LNCAP (cell line): ENCODE data around the gene ROBO1.

Experiments used
- TF ChIP-seq, protein P1 (sequence below): fragments of 450-650 bp; IDR thresholded peaks from 2 replicates; pipeline ENCODE4 v1.5.1; 2017; ENCODE audit warnings: mild to moderate bottlenecking

The ROBO1 gene

DNA sequence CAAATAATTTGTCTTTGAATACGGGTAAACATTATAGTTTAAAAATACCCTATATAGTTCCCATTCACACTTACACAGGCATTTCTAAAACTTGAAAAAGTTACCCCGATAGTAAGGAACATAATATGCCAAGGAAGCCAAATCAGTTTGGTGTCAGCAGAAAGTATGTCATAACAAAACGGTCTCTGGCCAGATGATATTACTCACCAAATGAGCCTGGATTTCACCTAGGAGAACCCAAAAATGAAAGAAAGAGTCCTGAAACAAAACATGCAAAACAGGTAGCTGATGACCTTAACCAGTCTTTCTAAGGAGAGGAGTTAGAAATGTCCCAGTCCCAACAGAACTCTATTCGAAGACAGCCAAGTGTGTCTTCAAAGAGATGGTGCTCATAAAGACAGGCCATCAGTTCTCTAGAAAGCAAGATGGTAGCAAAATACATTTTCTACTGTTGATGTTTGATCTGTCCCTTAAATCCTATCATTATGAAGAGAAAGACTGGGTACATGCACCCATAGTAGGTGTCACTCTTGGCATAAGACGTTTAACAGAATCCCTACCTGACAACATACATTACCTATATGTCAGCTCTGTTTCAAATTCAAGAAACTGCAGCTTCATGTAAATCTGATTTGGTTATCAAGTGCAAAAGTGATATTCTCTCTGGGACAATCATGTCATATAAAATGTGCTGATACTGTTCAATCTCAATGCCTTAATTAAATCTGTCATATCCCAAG is 942.5 kb downstream of the ROBO1 start:
- TF ChIP-seq, protein P1, sequence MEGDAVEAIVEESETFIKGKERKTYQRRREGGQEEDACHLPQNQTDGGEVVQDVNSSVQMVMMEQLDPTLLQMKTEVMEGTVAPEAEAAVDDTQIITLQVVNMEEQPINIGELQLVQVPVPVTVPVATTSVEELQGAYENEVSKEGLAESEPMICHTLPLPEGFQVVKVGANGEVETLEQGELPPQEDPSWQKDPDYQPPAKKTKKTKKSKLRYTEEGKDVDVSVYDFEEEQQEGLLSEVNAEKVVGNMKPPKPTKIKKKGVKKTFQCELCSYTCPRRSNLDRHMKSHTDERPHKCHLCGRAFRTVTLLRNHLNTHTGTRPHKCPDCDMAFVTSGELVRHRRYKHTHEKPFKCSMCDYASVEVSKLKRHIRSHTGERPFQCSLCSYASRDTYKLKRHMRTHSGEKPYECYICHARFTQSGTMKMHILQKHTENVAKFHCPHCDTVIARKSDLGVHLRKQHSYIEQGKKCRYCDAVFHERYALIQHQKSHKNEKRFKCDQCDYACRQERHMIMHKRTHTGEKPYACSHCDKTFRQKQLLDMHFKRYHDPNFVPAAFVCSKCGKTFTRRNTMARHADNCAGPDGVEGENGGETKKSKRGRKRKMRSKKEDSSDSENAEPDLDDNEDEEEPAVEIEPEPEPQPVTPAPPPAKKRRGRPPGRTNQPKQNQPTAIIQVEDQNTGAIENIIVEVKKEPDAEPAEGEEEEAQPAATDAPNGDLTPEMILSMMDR, result no peak

DNA sequence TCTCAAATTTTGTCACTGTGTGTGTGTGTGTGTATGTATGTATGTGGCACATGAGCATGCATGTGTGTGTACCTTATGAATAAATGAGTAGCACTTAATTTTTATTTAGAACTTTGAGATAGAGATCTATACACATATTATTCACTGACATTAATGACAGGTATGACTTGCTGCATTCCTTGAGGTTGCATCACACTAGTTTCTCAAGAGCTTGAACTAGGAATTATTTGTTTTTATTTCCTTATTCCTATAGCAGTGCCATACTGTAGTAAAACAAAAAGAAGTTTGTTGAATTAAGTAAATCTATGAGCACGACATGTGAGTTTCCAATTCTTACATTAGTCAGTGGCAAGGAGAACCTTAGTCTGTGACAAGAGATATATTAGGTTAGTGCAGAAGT is 943.9 kb downstream of the ROBO1 start:
- TF ChIP-seq, protein P1, result no peak

DNA sequence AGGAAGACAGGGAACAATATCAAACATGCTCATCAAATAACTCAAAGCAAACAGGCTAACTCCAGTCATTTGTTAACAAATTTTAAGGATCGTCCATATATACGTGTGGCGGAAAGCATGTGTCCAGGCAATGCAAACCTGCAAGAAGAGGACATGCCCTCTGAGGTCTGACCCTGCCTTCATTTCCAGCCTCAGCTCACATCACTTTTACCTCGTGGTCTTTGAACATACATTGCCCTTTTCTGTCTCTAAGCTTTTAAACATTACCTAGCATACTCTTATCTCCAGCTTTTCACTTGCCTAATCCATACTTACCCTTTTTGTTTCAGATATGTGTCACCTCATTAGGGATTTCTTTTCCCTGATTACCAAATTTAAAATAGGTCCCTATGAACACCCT is 944.4 kb downstream of the ROBO1 start:
- TF ChIP-seq, protein P1, result no peak

- TF ChIP-seq, protein P1, result no peak
Observed at GRCh38 chr3:78822726-78823125, 945.1 kb downstream of the ROBO1 start.

DNA sequence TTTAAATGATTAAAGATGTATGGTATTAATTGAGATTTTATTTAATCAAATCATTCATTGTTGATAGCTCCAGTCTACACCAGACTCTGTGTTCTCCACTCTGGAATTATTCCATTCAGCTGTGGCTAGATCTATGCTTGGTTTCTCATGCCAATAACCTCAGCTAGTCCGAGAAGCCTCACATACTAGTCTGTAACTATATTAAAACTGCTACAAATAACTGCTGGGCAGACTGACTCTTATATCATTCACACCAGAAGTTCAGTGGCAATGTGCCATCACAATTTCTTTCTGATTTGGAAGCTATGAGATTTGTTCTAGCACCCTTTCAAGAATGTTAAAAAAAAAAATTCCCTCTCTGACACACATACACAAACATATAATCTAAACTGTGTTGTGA is 947.3 kb downstream of the ROBO1 start:
- TF ChIP-seq, protein P1, result no peak

- TF ChIP-seq, protein P1, result no peak
Observed at GRCh38 chr3:78818161-78818985, 949.4 kb downstream of the ROBO1 start.

DNA sequence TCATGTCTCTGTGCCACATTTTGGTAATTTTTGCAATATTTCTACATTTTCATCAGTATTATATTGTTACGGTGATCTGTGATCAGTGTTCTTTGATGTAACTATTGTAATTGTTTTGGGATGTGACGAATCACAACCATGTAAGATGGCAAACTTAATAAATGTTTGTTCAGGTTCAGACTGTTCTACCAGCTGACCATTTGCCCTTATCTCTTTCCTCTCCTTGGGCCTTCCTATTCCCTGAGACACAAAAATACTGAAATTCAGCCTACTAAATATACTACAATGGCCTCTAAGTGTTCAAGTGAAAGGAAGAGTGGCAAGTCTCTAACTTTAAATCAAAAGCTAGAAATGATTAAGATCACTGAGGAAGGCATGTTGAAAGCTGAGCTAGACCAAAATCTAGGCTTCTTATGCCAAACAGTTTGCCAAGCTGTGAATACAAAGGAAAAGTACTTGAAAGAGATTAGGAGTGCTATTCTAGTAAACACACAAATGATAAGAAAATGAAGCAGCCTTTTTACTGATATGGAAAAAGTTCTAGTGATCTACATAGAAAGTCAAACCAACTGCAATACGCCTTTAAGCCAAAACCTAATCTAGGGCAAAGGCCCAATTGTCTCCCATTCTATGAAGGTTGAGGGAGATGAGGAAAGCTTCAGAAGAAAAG is 952.8 kb downstream of the ROBO1 start:
- TF ChIP-seq, protein P1, result no peak
